ENCODE data around the gene XIRP1. TPM values are rescaled to one million over a fixed set of nuclear protein-coding genes. Genes with fewer than 3 reads are reported as not detected.

Gene XIRP1
- total RNA-seq, 1 donor from 2014 or later: not detected

GRCh38 chr3:39203402-39203801 is 11.0 kb upstream of the XIRP1 start:
- Histone ChIP-seq H3K36me3 (no peaks in the 10 kb centered on the region), H3K27ac (no peak overlapping the region), H3K27me3 (no peaks in the 10 kb centered on the region), H3K4me1 (peaks cover 1% of the 10 kb centered on the region), H3K9me3 (no peaks in the 10 kb centered on the region), H3K4me3 (no peak overlapping the region)
- ATAC-seq: no peak
- DNase-seq: no peak
- intact Hi-C loops (cut with DNase I): loop anchor here (10.0 kb wide), 1 partner anchor 81 kb away; the partner anchor contains the start of gene CX3CR1
- TF ChIP-seq CTCF (IDR thresholded peaks at IDR 0.05): no peak

DNA sequence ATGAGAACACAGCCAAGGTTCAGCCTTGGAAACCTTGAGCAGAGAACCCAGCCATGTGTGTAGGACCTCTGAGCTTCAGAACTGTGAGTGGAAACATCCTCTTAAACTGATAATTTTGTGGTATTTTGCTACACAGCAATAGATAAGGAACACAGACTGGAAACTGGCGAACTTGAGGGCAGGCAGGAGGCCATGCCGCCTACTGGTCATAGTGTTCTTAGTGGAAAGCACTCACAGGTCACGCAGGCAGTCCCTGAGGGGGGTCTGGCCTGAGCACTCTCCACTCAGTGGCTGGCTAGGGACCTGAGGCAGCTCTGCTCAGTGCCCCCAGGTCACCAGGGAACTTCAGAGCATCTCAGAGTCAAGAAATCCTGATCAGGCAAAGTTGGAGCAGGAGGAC is 9.7 kb upstream of the XIRP1 start:
- no peak for TF ChIP-seq CTCF (IDR thresholded peaks at IDR 0.05)
- no peaks in the 10 kb centered on the region for H3K9me3 ChIP-seq
- no peaks in the 10 kb centered on the region for H3K36me3 ChIP-seq
- ATAC-seq (no peak), DNase-seq (no peak)
- no peak overlapping the region for H3K4me3 ChIP-seq
- intact Hi-C loops (cut with DNase I): loop anchor here (10.0 kb wide), 1 partner anchor 83 kb away; the partner anchor contains the start of gene CX3CR1
- no peaks in the 10 kb centered on the region for H3K27me3 ChIP-seq
- H3K27ac ChIP-seq: no peak overlapping the region
- no peaks in the 10 kb centered on the region for H3K4me1 ChIP-seq

- Histone ChIP-seq H3K27me3 (no peaks in the 10 kb centered on the region), H3K27ac (no peak overlapping the region), H3K9me3 (no peaks in the 10 kb centered on the region), H3K4me1 (no peaks in the 10 kb centered on the region), H3K4me3 (no peak overlapping the region), H3K36me3 (no peaks in the 10 kb centered on the region)
- DNase-seq: no peak
- ATAC-seq: no peak
- intact Hi-C loops (cut with DNase I): no loop called here
- TF ChIP-seq CTCF (IDR thresholded peaks at IDR 0.05): no peak
Measured at GRCh38 chr3:39196671-39197356, 4.4 kb upstream of the XIRP1 start.

- H3K4me1 ChIP-seq: no peaks in the 10 kb centered on the region
- no peak overlapping the region for H3K27ac ChIP-seq
- H3K4me3 ChIP-seq: no peak overlapping the region
- H3K9me3 ChIP-seq: no peaks in the 10 kb centered on the region
- intact Hi-C loops (cut with DNase I): no loop called here
- no peaks in the 10 kb centered on the region for H3K36me3 ChIP-seq
- H3K27me3 ChIP-seq: no peaks in the 10 kb centered on the region
- ATAC-seq: no peak
- no peak for TF ChIP-seq CTCF (IDR thresholded peaks at IDR 0.05)
- no peak for DNase-seq
Measured at GRCh38 chr3:39196034-39196433, 3.6 kb upstream of the XIRP1 start.

DNA sequence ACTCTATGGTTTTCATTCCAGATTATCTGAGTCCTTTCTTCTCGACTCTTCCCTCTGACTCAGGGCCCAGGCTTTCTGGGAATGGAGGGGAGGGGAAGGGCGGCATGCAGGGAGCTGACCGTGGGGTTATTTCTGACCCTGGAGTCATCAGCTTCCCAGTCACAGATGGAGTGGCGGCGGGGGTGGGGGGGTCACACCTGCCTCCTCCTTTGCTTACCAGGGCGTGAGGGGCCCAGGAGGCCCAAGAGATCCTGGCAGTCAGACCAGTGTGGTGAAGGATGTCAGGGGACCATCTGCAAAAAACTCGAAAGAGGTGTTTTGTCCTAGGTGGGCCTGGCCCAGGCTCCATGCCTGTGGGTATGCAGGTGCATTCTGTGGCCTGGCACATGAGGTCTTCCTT is 996 bp upstream of the XIRP1 start:
- DNase-seq: no peak
- no peaks in the 10 kb centered on the region for H3K9me3 ChIP-seq
- intact Hi-C loops (cut with DNase I): no loop called here
- H3K27ac ChIP-seq: no peak overlapping the region
- H3K4me3 ChIP-seq: no peak overlapping the region
- no peak for ATAC-seq
- TF ChIP-seq CTCF (IDR thresholded peaks at IDR 0.05): no peak
- H3K27me3 ChIP-seq: no peaks in the 10 kb centered on the region
- no peaks in the 10 kb centered on the region for H3K4me1 ChIP-seq
- no peaks in the 10 kb centered on the region for H3K36me3 ChIP-seq

GRCh38 chr3:39191773-39192172 is 622 bp downstream of the XIRP1 start:
- Histone ChIP-seq H3K27ac (no peak overlapping the region), H3K36me3 (no peaks in the 10 kb centered on the region), H3K4me3 (no peak overlapping the region), H3K27me3 (no peaks in the 10 kb centered on the region), H3K4me1 (no peaks in the 10 kb centered on the region), H3K9me3 (no peaks in the 10 kb centered on the region)
- intact Hi-C loops (cut with DNase I): no loop called here
- TF ChIP-seq CTCF (IDR thresholded peaks at IDR 0.05): no peak
- DNase-seq: no peak
- ATAC-seq: no peak

Data from upper lobe of right lung (tissue), 1 donor.